Measurements from ENCODE around the gene NMU. TPM values are rescaled to one million over a fixed set of nuclear protein-coding genes. Genes with fewer than 3 reads are reported as not detected.

Gene NMU
- total and polyA plus RNA-seq, 9 of the 15 experiments (the other 6 are each of a cell fraction or from before 2014, with no cell fraction given): 73.8 to 846 (median 599) TPM

DNA sequence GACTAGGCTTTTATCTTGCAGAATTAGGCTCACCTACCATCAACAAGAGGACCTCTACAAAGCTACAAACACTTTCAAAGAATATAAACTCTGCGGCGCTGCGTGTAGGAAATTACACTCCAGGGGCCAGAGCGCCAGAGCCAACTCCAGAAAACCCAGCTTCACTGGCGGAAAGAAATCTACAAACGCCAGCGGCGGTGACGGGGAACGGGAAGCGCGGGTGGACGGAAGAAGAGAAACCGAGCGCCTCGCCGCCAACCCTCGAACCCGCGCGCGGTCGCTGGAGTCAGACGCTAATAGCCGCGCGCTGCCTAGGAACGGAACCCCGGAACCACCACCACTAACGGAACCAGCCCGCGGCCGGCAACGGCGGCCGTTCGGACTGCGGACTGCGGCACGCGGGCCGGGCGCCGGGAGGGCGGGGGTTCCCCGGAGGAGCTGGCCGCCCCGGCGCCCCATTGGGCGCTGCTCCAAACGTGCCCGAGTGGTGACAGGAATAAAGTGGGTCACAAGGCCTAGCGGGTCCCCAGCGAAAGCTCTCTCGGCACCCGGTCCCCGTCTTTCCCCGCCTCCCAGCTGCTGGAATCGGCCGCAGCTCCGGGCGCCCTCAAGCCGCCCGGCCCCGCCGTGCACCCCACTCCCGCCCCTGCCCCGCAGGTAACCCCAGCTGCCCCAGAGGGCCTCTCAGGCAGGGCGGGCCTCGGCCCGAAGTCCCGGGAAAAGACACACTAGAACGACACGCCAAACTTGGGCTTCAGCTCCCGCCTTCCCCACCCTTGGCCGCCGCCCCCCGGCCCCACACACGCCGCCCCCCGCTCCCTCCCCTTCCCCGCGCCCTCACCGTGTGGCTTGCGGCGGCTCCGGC, 90.2 kb downstream of the NMU start (continued):
- no peak for TF ChIP-seq U2AF1 (optimal IDR thresholded peaks at IDR 0.05; ENCODE audit: low read depth, low read length)
- TF ChIP-seq NR3C1 (CRISPR knock-in tag; IDR thresholded peaks at IDR 0.05): no peak
- TF ChIP-seq SRF (CRISPR knock-in tag; IDR thresholded peaks at IDR 0.05): no peak
- peak; percentile 65 for TF ChIP-seq SIN3B (IDR thresholded peaks at IDR 0.05; ENCODE audit: low read depth)
- no peak for TF ChIP-seq CBFA2T3 (IDR thresholded peaks at IDR 0.05)
- peak; percentile 84 for TF ChIP-seq CREM (IDR thresholded peaks at IDR 0.05; ENCODE audit: low read depth)
- TF ChIP-seq, protein P1, sequence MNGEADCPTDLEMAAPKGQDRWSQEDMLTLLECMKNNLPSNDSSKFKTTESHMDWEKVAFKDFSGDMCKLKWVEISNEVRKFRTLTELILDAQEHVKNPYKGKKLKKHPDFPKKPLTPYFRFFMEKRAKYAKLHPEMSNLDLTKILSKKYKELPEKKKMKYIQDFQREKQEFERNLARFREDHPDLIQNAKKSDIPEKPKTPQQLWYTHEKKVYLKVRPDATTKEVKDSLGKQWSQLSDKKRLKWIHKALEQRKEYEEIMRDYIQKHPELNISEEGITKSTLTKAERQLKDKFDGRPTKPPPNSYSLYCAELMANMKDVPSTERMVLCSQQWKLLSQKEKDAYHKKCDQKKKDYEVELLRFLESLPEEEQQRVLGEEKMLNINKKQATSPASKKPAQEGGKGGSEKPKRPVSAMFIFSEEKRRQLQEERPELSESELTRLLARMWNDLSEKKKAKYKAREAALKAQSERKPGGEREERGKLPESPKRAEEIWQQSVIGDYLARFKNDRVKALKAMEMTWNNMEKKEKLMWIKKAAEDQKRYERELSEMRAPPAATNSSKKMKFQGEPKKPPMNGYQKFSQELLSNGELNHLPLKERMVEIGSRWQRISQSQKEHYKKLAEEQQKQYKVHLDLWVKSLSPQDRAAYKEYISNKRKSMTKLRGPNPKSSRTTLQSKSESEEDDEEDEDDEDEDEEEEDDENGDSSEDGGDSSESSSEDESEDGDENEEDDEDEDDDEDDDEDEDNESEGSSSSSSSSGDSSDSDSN (IDR thresholded peaks at IDR 0.05; ENCODE audit: borderline replicate concordance in 1 of 2, low read depth in 2 of 2, low read length in 2 of 2): peak; percentile 86 to 94; a peak in 3 of 4 replicates
- TF ChIP-seq RBM14 (IDR thresholded peaks at IDR 0.05; ENCODE audit: borderline replicate concordance, insufficient read depth, low read depth, low read length): no peak
- no peak for TF ChIP-seq RCOR1 (IDR thresholded peaks at IDR 0.05; ENCODE audit: borderline replicate concordance in 1 of 2, low read depth in 2 of 2, low read length in 2 of 2)
- no peak; the same call in 1 of the 2 replicates for TF ChIP-seq STAT5A (IDR thresholded peaks at IDR 0.05; ENCODE audit: borderline replicate concordance, low read length)
- no peak for TF ChIP-seq KLF10 (CRISPR knock-in tag; IDR thresholded peaks at IDR 0.05)
- TF ChIP-seq SPI1 (IDR thresholded peaks at IDR 0.05; ENCODE audit: borderline replicate concordance, low read depth, low read length): 0 out of 2 replicates have a peak, but pooled peaks have one; percentile 26
- TF ChIP-seq MAFG (tag; conservative IDR thresholded peaks at IDR 0.05): no peak
- no peak for TF ChIP-seq CCAR2 (IDR thresholded peaks at IDR 0.05; ENCODE audit: low read depth, low read length)
- TF ChIP-seq PML (IDR thresholded peaks at IDR 0.05; ENCODE audit: low read length): no peak; the same call in 1 of the 2 replicates
- peak; percentile 33; the same call in 1 of the 2 replicates for TF ChIP-seq SP1 (CRISPR knock-in tag; IDR thresholded peaks at IDR 0.05)
- TF ChIP-seq CAMTA2 (CRISPR knock-in tag; conservative IDR thresholded peaks at IDR 0.05): no peak
- no peak for TF ChIP-seq NFIX (CRISPR knock-in tag; IDR thresholded peaks at IDR 0.05; ENCODE audit: low read depth)
- no peak for TF ChIP-seq PHTF2 (CRISPR knock-in tag; IDR thresholded peaks at IDR 0.05)
- no peak for TF ChIP-seq NFRKB (IDR thresholded peaks at IDR 0.05; ENCODE audit: low read depth)
- no peak for TF ChIP-seq CHCHD3 (CRISPR knock-in tag; IDR thresholded peaks at IDR 0.05)
- no peak for TF ChIP-seq WHSC1 (IDR thresholded peaks at IDR 0.05; ENCODE audit: low read length)
- TF ChIP-seq, protein P2, sequence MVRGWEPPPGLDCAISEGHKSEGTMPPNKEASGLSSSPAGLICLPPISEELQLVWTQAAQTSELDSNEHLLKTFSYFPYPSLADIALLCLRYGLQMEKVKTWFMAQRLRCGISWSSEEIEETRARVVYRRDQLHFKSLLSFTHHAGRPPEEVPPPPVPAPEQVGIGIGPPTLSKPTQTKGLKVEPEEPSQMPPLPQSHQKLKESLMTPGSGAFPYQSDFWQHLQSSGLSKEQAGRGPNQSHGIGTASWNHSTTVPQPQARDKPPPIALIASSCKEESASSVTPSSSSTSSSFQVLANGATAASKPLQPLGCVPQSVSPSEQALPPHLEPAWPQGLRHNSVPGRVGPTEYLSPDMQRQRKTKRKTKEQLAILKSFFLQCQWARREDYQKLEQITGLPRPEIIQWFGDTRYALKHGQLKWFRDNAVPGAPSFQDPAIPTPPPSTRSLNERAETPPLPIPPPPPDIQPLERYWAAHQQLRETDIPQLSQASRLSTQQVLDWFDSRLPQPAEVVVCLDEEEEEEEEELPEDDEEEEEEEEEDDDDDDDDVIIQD (CRISPR knock-in tag; IDR thresholded peaks at IDR 0.05): no peak
- peak; percentile 45; the same call in 1 of the 2 replicates for TF ChIP-seq SUPT5H (IDR thresholded peaks at IDR 0.05)
- no peak for TF ChIP-seq MYNN (IDR thresholded peaks at IDR 0.05)
- no peak for TF ChIP-seq MYNN (CRISPR knock-in tag; IDR thresholded peaks at IDR 0.05)
- no peak for TF ChIP-seq MCM2 (IDR thresholded peaks at IDR 0.05; ENCODE audit: low read depth)
- TF ChIP-seq TAF9B (IDR thresholded peaks at IDR 0.05; ENCODE audit: partially characterized antibody): no peak

Data from K562 (cell line).